ENCODE results near the gene PAPPA2. TPM values are rescaled to one million over a fixed set of nuclear protein-coding genes. Genes with fewer than 3 reads are reported as not detected.
A peak's percentile ranks its signal among the peaks of the same experiment; 100 is the strongest.
"Not testable (repeated sequence)": the region's sequence is repeated elsewhere in the genome, so short reads cannot be mapped to it uniquely, and the experiment has no call there.

Gene PAPPA2
- total RNA-seq, 1 donor from 2014 or later, result 2.8 TPM

GRCh38 chr1:176552999-176553398 lies 90.0 kb downstream of the PAPPA2 start:
- peak; percentile 59 for DNase-seq

GRCh38 chr1:176556288-176556687 lies 93.3 kb downstream of the PAPPA2 start:
- no peak for DNase-seq

DNA sequence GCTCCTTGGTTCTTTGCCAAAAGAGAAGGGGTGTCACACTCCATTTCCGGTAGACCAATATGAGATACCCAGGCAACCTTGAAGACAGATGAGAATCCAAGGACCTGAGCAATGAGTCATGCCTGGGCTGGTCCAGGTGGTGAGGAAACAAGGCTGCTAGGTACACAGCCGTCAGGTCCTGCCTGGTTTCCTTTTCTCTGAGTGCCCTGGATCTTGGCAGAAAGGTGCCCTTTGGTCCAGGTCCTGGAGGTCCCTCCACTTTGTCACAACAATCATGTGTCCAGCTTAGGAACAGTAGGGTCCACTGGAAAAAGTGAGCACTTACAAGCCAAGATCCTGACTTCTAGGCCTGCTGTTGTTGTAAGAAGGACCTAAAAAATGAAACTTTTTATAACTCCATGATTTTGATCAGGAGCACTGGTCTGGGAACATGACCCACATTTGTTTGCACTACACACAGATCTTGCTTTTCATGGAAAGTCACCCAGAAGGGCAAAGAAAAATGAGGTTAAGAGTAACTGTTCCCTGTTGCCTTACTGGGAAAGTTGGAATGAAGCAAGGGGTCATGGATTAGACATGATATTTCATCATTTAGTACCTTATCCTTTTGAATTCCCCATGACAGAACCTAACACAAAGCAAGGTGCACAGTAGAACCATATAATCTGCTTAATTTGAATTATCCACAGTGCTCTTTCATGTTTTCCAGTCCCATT lies 94.7 kb downstream of the PAPPA2 start:
- DNase-seq, result no peak

DNA sequence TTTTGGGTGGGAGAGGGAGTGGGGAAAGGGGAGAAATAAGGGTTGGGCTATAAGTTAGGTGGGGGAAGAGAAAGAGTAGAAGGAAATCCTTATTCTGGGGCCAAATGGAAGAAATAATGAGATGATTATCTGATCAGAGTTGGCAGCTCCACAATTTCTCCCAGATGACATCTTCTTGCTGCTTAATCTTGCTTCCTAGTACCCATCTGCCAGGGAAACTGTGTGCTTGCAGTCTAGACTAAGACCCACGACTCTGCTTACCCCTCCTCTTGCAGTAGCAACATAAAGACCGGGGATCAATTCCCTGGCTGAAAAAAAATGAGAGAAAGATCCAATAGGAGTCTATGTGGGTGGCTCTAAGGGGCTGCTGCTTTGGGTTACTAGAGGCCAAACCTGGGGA lies 95.6 kb downstream of the PAPPA2 start:
- DNase-seq, result no peak

DNA sequence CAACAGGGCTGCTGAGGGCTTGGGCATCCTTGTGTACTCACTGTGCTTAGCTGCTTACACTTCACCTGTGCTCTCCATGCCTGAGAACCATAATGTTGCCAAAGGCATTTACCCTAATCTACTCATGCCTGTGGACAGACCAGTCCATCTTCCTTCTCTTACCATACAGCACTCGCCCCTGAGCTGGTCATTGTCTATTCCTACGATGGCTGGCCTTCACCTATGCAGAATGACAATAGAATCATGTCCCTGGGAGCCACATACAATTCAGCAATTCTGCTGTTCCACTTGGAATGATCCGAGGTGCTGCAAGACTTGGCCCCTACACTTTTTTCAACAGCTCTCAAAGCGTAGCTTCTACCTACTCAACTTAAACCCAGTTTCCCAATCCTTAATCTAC lies 96.5 kb downstream of the PAPPA2 start:
- DNase-seq, result no peak

DNA sequence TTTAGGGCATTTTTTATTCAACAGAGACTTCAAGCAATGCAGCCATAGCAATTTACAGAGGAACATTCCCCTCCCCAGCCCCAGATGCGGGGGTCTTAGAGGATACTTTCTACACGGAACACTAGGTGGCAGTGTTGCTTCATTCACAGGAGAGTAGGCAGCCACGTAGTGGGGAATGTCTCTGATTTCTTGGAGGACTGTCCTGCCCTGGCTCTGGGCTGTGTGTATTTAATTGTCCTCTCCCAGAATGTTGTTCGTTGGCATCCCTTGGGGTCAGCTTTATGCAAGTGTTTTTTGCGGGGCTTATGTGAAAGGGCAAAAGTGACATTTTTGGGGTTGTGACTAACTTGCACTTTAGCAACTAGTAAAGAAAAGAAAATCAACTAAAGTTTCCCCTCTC lies 96.9 kb downstream of the PAPPA2 start:
- peak; percentile 78 for DNase-seq

DNA sequence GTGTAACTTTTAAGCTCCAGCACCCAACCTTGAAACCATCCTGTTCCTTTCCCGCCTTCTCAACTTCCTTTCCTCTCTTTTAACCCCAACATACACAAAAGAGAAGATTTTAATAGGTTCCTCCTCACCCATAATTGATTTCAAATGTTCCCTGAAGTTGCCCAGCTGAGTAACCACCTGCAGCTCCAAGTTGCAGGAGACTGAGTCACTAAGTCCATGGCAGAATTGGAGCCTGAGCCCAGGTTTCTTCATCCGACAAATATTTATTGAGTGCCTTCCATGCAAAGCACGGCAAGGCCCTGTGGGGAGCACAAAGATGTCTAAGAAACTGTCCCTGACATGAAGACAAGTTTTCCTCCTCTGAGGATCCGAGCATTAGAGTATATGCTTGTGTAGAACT lies 97.7 kb downstream of the PAPPA2 start:
- DNase-seq, result no peak

DNA sequence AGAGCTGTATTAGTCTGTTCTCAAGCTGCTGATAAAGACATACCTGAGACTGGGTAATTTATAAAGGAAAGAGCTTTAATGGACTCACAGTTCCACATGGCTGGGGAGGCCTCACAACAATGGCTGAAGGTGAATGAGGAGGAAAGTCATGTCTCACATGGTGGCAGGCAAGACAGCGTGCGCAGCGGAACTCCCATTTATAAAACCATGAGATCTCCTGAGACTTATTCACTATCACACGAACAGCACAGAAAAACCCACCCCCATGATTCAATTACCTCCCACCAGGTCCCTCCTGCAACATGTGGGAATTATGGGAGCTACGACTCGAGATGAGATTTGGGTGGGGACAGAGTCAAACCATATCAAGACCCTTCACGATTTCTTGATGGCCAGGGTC lies 98.8 kb downstream of the PAPPA2 start:
- DNase-seq, result not testable (repeated sequence)

DNA sequence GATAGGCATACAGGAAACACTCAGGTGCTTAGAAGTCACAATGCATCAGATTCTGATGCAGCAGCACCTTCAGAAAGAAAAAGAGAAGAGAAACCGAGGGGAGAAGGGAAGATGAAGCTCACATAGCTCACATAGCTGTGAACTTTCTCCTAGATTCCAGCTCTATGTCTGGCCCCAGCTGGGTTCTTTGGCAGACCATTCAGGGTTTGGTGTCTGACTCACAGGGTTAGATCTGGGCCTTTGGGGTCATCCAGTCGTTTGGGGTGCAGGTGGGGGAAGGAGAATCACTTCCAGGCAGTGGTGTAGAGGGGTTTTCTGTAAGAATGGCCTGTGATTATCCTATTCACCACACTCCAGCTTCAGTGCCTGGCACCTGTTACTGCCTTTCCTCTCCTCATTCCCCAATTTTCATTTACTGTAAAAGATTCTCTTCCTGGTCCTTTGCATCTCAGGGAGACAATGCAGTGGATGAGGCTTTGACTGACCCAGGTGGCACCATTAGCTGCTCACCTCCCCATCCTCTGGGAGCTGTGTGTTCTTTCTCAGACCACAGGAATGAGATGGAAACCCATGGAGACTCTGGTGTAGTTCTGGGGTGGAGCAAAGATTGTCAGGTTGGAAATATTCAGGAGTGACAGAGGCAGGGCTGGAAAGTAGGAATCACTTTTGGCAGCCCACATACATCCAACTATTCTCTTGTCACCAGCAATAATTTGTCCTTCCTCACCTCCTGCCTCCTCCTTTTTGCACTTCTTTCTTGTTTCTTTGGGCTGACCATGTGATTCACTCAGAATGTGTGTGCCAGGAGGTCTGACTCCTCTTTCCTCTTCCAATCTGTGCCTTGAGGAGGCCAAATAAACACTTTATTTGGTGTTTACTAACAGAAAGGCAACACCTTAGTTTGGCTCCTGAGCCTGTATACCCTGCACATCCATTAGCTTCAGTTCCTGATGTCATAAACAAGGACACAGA lies 103.3 kb downstream of the PAPPA2 start:
- no peak for DNase-seq

DNA sequence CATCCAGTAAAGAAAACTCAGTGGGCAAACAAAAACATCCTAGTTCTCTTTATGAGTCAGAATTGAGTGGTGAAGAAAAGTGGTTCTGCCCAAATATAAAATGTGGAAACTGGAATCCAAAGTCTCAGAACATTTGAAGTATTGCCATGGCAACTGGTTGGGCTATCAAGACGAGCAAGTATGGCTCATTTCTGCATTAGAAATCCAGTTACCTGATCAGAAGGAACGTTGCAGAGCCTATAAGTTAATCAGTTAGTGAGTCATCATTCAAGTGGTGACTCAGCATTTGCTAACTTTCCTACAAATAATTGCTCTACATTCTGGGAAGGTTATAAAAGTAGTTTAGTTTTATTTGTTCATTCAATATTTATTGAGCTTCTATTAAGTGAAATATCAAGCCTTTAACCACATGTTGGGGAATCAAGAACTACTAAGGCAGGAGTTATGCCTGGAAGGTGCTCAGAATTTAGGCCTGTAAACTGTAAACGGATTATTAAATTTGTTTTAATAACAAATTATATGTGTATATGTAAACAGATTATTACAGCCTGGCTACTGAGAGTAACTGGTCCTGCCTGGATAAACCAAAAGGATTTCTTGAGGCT lies 104.3 kb downstream of the PAPPA2 start:
- DNase-seq, result no peak

DNA sequence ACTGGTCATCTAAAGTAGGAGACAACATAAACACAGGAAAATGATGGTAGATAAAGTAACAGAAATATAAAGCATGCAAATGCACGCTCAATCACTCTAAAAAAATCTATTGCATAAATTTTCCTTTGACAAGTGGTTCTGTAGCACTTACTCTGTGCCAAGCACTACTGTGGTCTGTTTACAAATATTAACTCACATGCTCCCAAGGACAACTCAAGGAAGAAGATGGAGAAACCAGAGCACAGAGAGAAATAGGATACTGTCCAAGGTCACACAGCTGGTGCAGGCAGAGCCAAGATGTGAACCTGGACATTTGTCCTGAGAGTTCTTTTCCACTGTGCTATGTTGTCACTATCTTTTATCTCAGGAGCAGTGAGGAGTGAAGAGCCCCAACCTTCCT lies 105.2 kb downstream of the PAPPA2 start:
- no peak for DNase-seq

DNA sequence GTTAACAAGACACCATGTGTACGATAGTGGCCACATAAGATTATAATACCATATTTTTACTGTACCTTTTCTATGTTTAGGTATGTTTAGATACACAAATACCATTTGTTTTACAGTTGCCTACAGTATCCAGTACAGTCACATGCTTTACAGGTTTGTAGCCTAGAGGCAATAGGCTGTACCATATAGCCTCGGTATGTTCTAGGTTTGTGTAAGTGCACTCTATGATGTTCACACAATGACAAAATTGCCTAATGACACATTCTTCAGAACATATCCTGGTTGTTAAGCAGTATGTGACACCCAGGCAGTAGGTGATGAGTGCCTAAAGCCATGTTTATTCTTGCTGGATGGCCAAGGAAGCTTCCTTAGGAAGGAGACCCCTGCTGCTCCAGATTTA lies 111.8 kb downstream of the PAPPA2 start:
- no peak for DNase-seq

GRCh38 chr1:176575991-176576390 lies 113.0 kb downstream of the PAPPA2 start:
- DNase-seq, result no peak

- no peak for DNase-seq
Measured at GRCh38 chr1:176576670-176577069, 113.7 kb downstream of the PAPPA2 start.

DNA sequence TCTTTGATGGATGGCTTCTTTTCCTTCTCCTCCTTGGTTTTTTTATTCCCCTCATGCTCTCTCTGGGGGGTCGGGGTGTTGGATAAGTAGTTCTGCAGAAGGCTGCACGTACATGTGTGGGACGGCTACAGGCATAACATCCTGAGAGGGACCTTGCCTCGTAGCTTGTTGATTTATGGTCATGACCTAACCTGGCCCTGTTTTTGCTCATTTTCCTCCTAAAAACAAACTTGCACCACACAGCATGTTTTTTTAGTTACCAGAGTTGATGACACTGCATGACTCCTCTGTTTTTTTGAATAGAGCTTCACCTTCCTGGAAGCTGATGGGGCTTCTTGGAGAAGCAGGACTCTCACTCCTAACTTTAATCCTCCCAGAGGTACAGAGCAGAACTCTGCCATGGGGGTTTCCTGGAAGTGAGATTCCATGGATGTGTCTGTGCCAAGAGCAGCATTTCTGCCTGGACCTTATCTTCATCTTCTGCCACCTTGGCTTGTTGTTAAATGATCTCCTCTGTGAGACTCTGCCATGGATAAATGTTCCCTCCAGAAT lies 114.7 kb downstream of the PAPPA2 start:
- no peak for DNase-seq

- DNase-seq, result no peak
Measured at GRCh38 chr1:176579087-176579486, 116.1 kb downstream of the PAPPA2 start.

DNA sequence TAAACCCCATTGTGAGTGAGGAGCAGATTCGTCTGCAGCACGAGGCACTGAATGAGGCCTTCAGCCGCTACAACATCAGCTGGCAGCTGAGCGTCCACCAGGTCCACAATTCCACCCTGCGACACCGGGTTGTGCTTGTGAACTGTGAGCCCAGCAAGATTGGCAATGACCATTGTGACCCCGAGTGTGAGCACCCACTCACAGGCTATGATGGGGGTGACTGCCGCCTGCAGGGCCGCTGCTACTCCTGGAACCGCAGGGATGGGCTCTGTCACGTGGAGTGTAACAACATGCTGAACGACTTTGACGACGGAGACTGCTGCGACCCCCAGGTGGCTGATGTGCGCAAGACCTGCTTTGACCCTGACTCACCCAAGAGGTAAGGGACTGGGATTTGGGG lies 132.2 kb downstream of the PAPPA2 start:
- DNase-seq, result no peak

DNA sequence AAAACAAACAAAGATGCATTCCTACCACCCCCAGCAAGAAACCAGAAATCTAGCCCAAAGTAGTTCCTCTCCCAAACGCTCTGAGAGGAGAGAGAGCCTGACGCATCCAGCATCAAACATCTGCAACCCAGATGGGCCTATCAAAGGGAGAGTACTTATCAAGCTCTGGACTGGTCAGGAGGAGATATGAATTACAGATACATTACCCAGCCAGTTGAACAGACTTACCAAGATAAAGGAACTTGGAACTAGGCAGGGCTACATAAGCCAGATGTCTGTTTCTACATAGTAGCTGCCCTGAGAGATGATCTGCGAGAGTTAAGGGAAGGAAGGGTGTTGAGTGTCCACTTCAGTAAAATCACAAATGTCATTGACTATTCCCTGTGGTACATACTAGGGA lies 138.4 kb downstream of the PAPPA2 start:
- peak; percentile 78 for DNase-seq

DNA sequence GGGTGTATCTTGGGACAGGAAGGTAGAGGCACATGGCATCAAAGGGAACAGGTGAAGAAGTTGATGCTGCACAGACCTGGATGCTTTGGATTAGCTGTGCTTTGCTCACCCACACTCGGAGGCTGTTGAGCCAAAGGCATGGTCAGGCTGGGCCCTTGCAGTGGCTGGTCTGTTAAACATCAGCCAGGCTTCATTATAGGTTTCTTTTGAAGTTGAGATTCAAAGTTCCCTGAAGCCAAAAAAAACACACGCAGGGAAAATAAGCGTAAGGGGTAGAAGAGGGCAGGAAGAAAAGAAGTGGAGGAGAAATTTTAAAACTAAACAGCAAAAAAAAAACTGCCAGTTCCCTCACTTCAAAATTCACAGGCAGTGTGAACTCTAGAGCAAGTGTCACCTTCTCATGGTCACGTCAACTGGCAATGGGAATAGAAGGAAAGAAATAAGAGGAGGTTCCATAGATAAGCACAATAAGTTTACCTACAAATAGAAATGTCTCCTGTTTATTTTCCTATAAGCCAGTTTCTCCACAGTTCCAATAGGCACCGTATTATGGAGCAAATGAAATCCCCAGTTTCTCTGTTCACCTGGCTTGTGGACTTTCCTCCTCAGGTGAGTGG lies 139.5 kb downstream of the PAPPA2 start:
- DNase-seq, result no peak

DNA sequence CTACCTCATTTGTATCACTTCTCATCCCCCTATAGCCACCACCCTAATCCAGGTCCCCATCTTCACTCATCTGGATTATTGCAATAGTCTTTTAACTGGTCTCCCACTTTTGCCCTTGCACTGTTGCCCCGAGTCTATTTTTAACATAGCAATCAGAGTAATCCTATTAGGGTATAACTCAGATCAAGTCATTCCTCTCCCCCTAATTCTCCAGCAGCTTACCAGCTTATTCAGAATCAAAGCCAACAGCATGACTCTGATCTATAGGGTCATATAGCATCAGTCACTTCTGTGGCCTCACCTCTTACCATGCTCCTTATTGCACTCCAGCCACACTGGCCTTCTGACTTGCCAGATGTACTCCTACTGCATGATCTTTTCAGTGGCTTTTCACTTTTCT lies 140.7 kb downstream of the PAPPA2 start:
- DNase-seq, result no peak

- DNase-seq, result peak; percentile 54
Measured at GRCh38 chr1:176604461-176604860, 141.5 kb downstream of the PAPPA2 start.

GRCh38 chr1:176605176-176605575 lies 142.2 kb downstream of the PAPPA2 start:
- peak; percentile 71 for DNase-seq
